HG02884 (cell line): ENCODE data around the gene LRP1B.
"Not testable (repeated sequence)": the region's sequence is repeated elsewhere in the genome, so short reads cannot be mapped to it uniquely, and the experiment has no call there.

Experiments
- ATAC-seq: cut with Tn5 transposase; IDR thresholded peaks from one replicate; pipeline ENCODE4 v1.9.1; 2021; ENCODE audit warnings: mild to moderate bottlenecking, moderate library complexity; ENCODE audit not compliant: unreplicated experiment

The LRP1B gene

DNA sequence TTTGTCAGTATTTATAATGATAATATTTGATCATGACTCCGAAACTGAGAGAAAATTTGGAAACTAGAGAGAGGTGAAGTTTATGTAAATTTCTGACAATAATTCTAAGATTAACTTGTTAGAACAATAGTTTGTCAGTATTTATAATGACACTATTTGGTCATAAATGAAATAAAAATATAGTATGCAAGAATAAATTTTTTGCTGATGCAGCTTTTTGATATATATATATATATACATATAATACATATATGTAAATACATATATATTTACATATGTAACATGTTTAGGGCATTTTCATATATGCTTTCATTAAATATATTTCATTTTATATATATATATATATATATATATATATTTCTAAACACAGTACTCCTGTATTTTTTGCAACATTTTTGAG lies 1158.1 kb downstream of the LRP1B start:
- ATAC-seq: no peak

DNA sequence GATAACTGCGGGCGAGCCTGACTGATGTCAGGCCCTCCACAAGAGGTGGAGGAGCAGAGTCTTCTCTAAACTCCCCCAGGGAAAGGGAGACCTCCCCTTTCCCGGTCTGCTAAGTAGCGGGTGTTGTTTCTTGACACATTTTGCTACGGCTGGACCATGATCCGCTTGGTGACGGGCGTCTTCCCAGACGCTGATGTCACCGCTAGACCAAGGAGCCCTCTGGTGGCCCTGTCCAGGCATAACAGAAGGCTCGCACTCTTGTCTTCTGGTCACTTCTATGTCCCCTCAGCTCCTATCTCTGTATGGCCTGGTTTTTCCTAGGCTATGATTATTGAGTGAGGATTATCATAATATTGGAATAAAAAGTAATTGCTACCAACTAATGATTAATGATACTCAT lies 1166.5 kb downstream of the LRP1B start:
- ATAC-seq: not testable (repeated sequence)

- ATAC-seq: no peak
These were observed 1180.9 kb downstream of the LRP1B start for GRCh38 chr2:140949932-140950331.

- ATAC-seq: no peak
These were observed 1183.6 kb downstream of the LRP1B start for GRCh38 chr2:140947236-140947635.

DNA sequence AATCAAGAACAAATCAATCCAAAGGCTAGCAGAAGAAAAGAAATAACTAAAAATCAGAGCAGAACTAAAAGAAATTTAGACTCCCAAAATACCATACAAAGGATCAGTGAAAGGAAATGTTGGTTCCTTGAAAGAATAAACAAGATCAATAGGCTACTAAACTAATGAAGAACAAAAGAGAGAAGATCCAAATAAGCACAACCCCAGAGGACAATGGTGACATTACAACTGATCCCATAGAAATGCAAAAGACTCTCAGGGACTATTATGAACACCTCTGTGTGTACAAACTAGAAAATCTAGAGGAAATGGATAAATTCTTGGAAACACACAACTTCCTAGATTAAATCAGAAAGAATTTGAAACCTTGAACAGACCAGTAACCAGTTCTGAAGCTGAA lies 1186.9 kb downstream of the LRP1B start:
- ATAC-seq: no peak

GRCh38 chr2:140942284-140942683 lies 1188.5 kb downstream of the LRP1B start:
- ATAC-seq: no peak

DNA sequence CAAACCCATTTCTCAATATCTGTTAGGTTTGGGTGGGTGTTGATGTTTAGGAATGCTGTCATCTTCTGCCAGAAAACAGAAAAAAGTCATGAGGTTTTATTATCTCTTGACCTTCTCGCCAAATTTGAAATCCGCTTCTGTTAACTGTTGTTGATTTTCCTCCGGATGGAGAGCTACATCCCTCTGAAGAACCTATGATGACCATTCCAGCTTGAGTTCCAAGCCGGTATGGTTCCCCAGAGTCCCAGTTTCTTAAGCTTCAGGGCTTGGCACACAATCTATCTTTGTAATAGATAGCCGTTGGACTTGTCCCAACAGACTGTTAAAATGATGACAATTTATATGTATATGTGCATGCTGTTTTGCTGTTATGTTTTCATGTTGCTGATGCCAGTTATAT lies 1201.0 kb downstream of the LRP1B start:
- ATAC-seq: no peak

- ATAC-seq: no peak
These were observed 1212.4 kb downstream of the LRP1B start for GRCh38 chr2:140918426-140918825.

DNA sequence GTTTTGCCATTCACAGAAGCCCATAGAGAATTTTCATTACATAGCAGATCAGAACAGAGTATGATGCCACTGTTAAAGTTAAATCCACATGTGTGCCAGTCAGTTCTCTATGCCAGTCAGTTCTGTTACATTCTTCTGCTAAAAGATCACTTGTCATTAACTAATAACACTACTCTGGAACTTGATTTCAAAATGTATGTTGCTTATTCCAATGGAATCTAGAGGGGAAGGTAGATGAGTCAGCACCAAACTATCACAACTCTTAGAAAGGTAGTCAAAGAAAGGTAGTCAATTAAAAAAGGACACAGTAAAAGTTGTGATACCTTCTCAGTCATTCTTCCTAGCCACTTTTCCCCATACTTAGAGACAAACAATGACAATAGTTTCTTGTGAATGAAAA lies 1214.4 kb downstream of the LRP1B start:
- ATAC-seq: no peak

- ATAC-seq: no peak
These were observed 1220.1 kb downstream of the LRP1B start for GRCh38 chr2:140910683-140911082.

- ATAC-seq: no peak
These were observed 1225.6 kb downstream of the LRP1B start for GRCh38 chr2:140905083-140905781.

DNA sequence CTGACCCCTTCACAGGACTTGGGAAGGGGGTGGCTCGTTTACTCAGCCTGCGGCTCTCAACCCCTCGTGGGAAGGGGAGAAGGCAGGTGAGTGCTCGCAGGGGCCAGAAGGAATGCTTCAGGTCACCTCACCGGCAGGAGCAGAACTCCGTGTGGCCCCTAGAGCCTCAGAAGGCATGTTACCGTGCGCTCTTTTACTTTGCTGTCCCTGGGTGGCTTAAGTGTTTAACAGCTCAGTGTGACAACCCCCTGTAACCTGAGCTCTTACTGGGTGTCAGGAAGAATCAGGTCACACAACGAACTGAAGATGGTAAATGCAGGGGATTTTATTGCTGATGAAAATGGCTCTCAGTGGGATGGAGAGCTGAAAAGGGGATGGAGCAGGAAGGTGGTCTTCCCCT lies 1235.4 kb downstream of the LRP1B start:
- ATAC-seq: no peak

- no peak for ATAC-seq
These were observed 1237.1 kb downstream of the LRP1B start for GRCh38 chr2:140893685-140894084.

DNA sequence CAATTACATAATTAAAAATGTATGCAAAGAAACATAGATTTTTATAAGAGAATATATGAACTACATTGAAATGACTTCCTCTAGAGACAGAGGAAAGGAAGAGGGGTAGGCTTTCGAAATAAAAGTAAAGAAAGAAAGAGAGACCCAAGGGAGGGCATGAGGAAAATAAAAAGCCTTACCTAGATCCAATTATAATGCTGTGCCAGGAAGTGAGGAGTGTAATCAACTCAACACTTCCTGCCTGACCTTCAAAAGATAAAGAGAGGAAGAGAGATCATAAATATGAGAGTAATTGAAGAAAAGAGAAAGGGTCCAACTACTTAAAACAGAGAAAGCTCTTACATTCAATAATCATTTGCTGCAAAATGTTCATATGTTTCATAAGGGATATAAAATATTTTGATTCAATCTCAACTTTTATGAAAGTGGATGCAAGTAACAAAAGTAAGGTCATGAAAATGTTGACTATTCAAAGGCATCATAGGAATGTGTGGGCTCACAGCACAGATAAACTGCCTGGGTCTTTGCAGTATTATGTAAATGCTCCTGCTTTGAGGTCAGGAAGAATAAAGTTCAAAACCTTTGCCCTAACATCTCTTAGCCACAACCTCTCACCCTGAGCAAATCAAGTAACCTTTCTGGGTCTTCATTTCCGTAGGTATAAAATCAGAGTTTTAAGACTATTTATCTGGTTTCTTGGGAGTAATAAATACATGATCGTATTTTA lies 1237.7 kb downstream of the LRP1B start:
- no peak for ATAC-seq

DNA sequence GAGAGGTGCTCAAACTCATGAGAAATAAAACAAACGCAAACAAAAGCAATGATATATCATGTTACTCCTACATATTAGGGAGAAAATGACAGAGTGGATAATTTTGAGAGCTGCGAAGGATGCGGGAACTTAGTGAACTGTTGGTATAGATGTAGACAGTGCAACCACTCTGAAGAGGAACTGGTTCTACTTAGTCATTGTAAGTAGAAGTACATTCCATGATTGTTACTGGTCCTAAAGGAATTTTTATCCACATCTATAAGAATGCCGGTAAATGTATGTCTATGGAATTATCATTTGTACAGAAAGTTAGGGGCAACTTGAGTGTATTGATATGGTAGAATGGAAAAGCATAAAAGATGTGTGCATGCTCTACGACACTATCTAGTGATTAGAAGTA lies 1238.4 kb downstream of the LRP1B start:
- no peak for ATAC-seq

GRCh38 chr2:140891614-140892212 lies 1239.1 kb downstream of the LRP1B start:
- ATAC-seq: no peak

DNA sequence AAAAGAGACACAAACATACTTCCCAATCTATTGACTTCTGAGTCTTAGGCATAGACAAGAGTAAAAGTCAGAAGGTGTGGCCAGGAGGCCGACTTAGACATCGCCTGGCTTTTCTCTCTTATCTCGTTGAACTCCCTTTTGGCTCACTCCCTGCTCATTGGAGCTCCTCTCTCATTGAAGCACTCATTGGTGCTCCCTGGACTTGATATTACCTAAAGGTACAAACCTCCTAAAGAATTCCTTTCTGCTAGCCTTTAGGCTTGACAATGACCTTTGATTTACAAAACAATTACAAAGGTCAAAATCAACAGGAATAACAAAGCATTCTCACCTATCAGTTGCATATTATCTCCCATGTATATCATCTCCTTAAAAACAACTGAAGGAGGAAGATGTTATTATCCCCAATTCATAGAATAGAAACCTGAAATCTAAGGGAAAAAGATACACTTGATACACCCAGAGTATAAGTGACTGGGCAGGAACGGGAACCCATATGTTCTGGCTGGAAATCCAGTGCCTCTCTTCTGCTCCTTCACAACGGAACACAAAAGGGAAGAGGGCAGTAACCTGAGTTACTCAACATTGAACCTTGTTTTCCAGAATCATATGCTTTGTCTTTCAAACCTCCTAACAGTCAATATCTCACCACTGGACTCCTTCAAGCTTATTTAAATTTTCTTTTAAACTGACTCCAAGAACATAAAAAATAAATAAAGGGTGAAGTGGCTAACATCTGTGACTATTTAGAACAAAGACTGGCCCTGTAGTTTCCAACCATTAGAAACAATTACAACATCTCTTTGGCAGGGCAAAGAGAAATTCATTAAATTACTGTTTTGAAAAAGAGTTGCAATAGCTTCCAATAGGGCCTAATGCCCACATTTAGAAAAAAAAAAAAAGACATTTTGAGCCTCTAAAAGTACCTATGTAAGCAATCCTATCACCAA lies 1247.9 kb downstream of the LRP1B start:
- no peak for ATAC-seq

GRCh38 chr2:140880573-140880972 lies 1250.2 kb downstream of the LRP1B start:
- ATAC-seq: no peak

GRCh38 chr2:140876015-140876414 lies 1254.8 kb downstream of the LRP1B start:
- no peak for ATAC-seq

DNA sequence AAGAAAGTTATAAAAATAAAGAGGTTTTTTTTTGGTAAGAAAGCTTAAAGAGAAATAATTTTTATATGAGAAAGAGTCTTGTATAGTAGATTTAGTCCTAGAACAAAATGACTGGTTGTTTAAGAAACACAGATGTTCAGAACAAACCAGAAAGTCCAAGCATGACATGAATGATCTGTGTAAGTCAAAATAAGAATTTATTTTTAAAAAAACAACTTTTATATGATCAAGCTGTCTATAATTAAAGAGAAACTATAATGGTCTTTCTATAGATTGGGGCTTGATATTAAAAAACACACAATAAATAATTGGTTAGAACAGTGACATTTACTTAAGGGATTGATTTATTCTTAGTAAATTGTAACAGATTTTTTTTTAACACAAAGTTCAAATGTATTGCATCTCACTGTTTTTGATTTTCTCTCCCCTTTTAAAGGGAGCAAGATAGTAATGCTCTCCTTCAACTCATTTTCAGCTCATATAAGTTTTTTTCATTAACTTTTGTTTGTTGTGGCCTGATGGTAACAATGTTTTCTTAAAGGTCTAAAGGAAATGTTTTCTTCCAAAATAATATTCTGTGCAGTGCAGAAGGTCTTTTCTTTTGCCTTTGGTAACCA lies 1256.8 kb downstream of the LRP1B start:
- ATAC-seq: no peak

- no peak for ATAC-seq
These were observed 1260.9 kb downstream of the LRP1B start for GRCh38 chr2:140869925-140870324.
